HepG2 (cell line): ENCODE measurements around the gene P4HTM. TPM values are rescaled to one million over a fixed set of nuclear protein-coding genes. Genes with fewer than 3 reads are reported as not detected.
A peak's percentile ranks its signal among the peaks of the same experiment; 100 is the strongest.

Experiments
- CC2D1A ChIP-seq: sonication (generic); formaldehyde crosslinking; IDR thresholded peaks from 2 replicates; pipeline ENCODE4 v1.8.1; 2023; ENCODE audit warnings: mild to moderate bottlenecking, missing genetic modification reagents
- ERF ChIP-seq: IDR thresholded peaks from 2 replicates; pipeline ENCODE4 v1.6.1; 2018; ENCODE audit warnings: missing biosample characterization, missing genetic modification reagents
- NCOA5 ChIP-seq: sonication (generic); formaldehyde crosslinking; IDR thresholded peaks from 2 replicates; pipeline ENCODE4 v1.4.0; 2020; ENCODE audit warnings: missing genetic modification reagents
- PBX3 ChIP-seq: sonication (generic); formaldehyde crosslinking; IDR thresholded peaks from 2 replicates; pipeline ENCODE4 v1.8.1; 2023; ENCODE audit warnings: missing genetic modification reagents, inconsistent platforms, borderline replicate concordance
- PCBP2 ChIP-seq: fragments of 200-400 bp; formaldehyde crosslinking; optimal IDR thresholded peaks from 2 replicates; pipeline ENCODE3; 2018; ENCODE audit warnings: low read length, low read depth; ENCODE audit not compliant: poor library complexity, severe bottlenecking
- PHB2 ChIP-seq: fragments of 450-650 bp; IDR thresholded peaks from 2 replicates; pipeline ENCODE4 v1.6.1; 2018; ENCODE audit not compliant: partially characterized antibody
- POGK ChIP-seq: sonication (generic); formaldehyde crosslinking; conservative IDR thresholded peaks from 2 replicates; pipeline ENCODE4 v1.8.0; 2022; ENCODE audit warnings: mild to moderate bottlenecking, moderate library complexity, missing genetic modification reagents
- ZBTB14 ChIP-seq: sonication (generic); formaldehyde crosslinking; IDR thresholded peaks from 2 replicates; pipeline ENCODE4 v1.4.0; 2020; ENCODE audit warnings: missing genetic modification reagents
- ZBTB40 ChIP-seq, 2 experiments: fragments of 450-650 bp in 1 of 2; sonication (generic) in 1 of 2; formaldehyde crosslinking in 1 of 2; IDR thresholded peaks; 2 replicates each; pipeline versions ENCODE4 v1.6.1 to v1.8.0; 2016 to 2022; ENCODE audit warnings: antibody characterized with exemption in 1 of 2, mild to moderate bottlenecking in 1 of 2, missing genetic modification reagents in 1 of 2
- ZBTB8A ChIP-seq: sonication (generic); formaldehyde crosslinking; IDR thresholded peaks from 2 replicates; pipeline ENCODE4 v1.4.0; 2020; ENCODE audit warnings: mild to moderate bottlenecking, low read depth, missing genetic modification reagents, borderline replicate concordance
- ZFY ChIP-seq: sonication (generic); formaldehyde crosslinking; IDR thresholded peaks from 2 replicates; pipeline ENCODE4 v1.4.0; 2020; ENCODE audit warnings: missing genetic modification reagents
- ZNF101 ChIP-seq: sonication (generic); formaldehyde crosslinking; IDR thresholded peaks from 2 replicates; pipeline ENCODE4 v1.4.0; 2020; ENCODE audit warnings: mild to moderate bottlenecking, low read depth, missing genetic modification reagents, borderline replicate concordance
- ZNF570 ChIP-seq: sonication (generic); formaldehyde crosslinking; IDR thresholded peaks from 2 replicates; pipeline ENCODE4 v1.4.0; 2020; ENCODE audit warnings: mild to moderate bottlenecking, missing genetic modification reagents, borderline replicate concordance
- ZNF703 ChIP-seq: sonication (generic); formaldehyde crosslinking; IDR thresholded peaks from 2 replicates; pipeline ENCODE4 v1.5.1; 2020; ENCODE audit warnings: missing genetic modification reagents, mild to moderate bottlenecking, moderate library complexity, borderline replicate concordance
- ZNF841 ChIP-seq: sonication (generic); formaldehyde crosslinking; IDR thresholded peaks from 2 replicates; pipeline ENCODE4 v1.8.1; 2023; ENCODE audit warnings: missing genetic modification reagents, borderline replicate concordance
- polyA plus RNA-seq, 8 experiments: library from polyadenylated mRNA; depleted of rRNA in 3 of 8; stranded (reverse) in 7 of 8; unstranded in 1 of 8; fragments of >200 nt; fragmentation: Illumina TruSeq in 4 of 8; extraction: Trizol in 4 of 8; gene quantifications; 2 replicates each; pipeline versions ENCODE4 v1.2.1 to v1.2.3, GENCODE V29; 2011 to 2016; ENCODE audit warnings: low read depth in 4 of 8, missing spikeins in 1 of 8, mixed read lengths in 1 of 8; ENCODE audit not compliant: insufficient read depth in 1 of 8
- total RNA-seq, 5 experiments: library from RNA; depleted of rRNA; stranded (reverse); fragments of >200 nt; fragmentation: Illumina TruSeq; extraction: Trizol; gene quantifications; 2 replicates each; pipeline ENCODE4 v1.2.3, GENCODE V29; 2016; ENCODE audit warnings: low read depth in 1 of 5

P4HTM gene
- total and polyA plus RNA-seq, 2 of the 13 experiments (the other 11 are each of a cell fraction or from before 2014, with no cell fraction given) = 0.01 TPM; not detected in 1

- no peak for TF ChIP-seq ZNF570 (CRISPR knock-in tag)
- no peak for TF ChIP-seq ZNF101 (CRISPR knock-in tag)
- no peak for TF ChIP-seq NCOA5
- TF ChIP-seq CC2D1A (CRISPR knock-in tag) = peak; percentile 60; the same call in 1 of the 2 replicates
- peak; percentile 98 for TF ChIP-seq ZFY (CRISPR knock-in tag)
- no peak for TF ChIP-seq PHB2
- no peak for TF ChIP-seq ZBTB14
- no peak for TF ChIP-seq PCBP2
- no peak for TF ChIP-seq ZBTB8A (CRISPR knock-in tag)
- peak; percentile 77; the same call in 1 of the 2 replicates for TF ChIP-seq PBX3 (CRISPR knock-in tag)
- TF ChIP-seq POGK = peak; percentile 62; the same call in 1 of the 2 replicates
- TF ChIP-seq ZBTB40 (IDR thresholded peaks at IDR 0.05) = no peak
- TF ChIP-seq ZBTB40 (CRISPR knock-in tag; IDR thresholded peaks at IDR 0.05) = peak; percentile 45
- TF ChIP-seq ZNF703 = 0 out of 2 replicates have a peak, but pooled peaks have one; percentile 90
- TF ChIP-seq ERF (CRISPR knock-in tag) = peak; percentile 59; the same call in 1 of the 2 replicates
- no peak for TF ChIP-seq ZNF841
Measured at GRCh38 chr3:49021213-49021812, 31.3 kb downstream of the P4HTM start (continued).
